Measurements from ENCODE around the gene THEM5. TPM values are rescaled to one million over a fixed set of nuclear protein-coding genes. Genes with fewer than 3 reads are reported as not detected.
"Not testable (repeated sequence)": the region's sequence is repeated elsewhere in the genome, so short reads cannot be mapped to it uniquely, and the experiment has no call there.

Gene THEM5
- total RNA-seq (2013; cell fraction: nucleolus; rRNA removed) = not detected in 2 replicates
- total RNA-seq (2014; rRNA removed) = not detected in 2 replicates
- total RNA-seq (2014; rRNA removed; fragmentation: Illumina TruSeq; extraction: Trizol) = not detected in 2 replicates
- not detected in 2 replicates for total RNA-seq (2021)
- not detected for polyA plus RNA-seq (2011; ENCODE audit: low read depth)
- not detected in 2 replicates for polyA plus RNA-seq (2011; rRNA removed)
- not detected in 2 replicates for polyA plus RNA-seq (2011; cell fraction: cytosol; rRNA removed)
- polyA plus RNA-seq (2011; cell fraction: nucleus; rRNA removed) = not detected in 2 replicates
- not detected in 2 replicates for polyA plus RNA-seq (2012)
- not detected in 2 replicates for polyA plus RNA-seq (2014; fragmentation: Illumina TruSeq; extraction: Trizol)
- not detected for polyA plus RNA-seq (2014; fragmentation: Nextera tagmentation; extraction: Ambion mirVana)
- not detected in 2 replicates for polyA plus RNA-seq (2014; rRNA removed)
- under 1 TPM in 1 of 2 experiments, not detected in 1; 0.16 TPM for polyA plus RNA-seq (2016; fragmentation: Nextera tagmentation; extraction: Ambion mirVana)
- polyA minus RNA-seq (2011; rRNA and poly(A)+ RNA removed) = not detected in 2 replicates
- not detected in 2 replicates for polyA minus RNA-seq (2011; cell fraction: cytosol; rRNA and poly(A)+ RNA removed)
- polyA minus RNA-seq (2011; cell fraction: nucleus; rRNA and poly(A)+ RNA removed) = not detected in 2 replicates
- not detected for Bru-seq, nascent RNA
- BruChase-seq, experiment 1, labeled RNA remaining after a 6-hour chase = not detected
- percentile 10 among the genes with signal in this experiment for BruChase-seq, experiment 2, labeled RNA remaining after a 2-hour chase
- long read RNA-seq, experiment 1 = 0 reads
- long read RNA-seq, experiment 2 = 0 reads

- FAIRE-seq = no peak
- H3K4me2 ChIP-seq (ENCODE audit: control insufficient read depth, insufficient read depth) = no peak within 1 kb of the TSS
- in situ Hi-C loops (cut with MboI) = no loop called here
- H3K27ac ChIP-seq (ENCODE audit: control insufficient read depth, insufficient read depth) = no peak within 1 kb of the TSS
- H3K27me3 ChIP-seq (replicated peaks in 1 of 2; ENCODE audit: control insufficient read depth in 2 of 2, insufficient read depth in 2 of 2, low read length in 1 of 2) = peaks cover 0 to 3% of the 10 kb centered on the region in 2 experiments; a peak in 1 of 4 replicates
- H3K79me2 ChIP-seq (ENCODE audit: control insufficient read depth, insufficient read depth, low read length) = no peaks in the 10 kb centered on the region
- POLR2A ChIA-PET = no interaction called here
- H3K4me1 ChIP-seq (ENCODE audit: control insufficient read depth, insufficient read depth, low read length) = no peaks in the 10 kb centered on the region
- H4K20me1 ChIP-seq (ENCODE audit: control insufficient read depth, insufficient read depth) = no peaks in the 10 kb centered on the region
- no peak within 1 kb of the TSS for H3K9ac ChIP-seq (ENCODE audit: control insufficient read depth, insufficient read depth, low read length)
- peak; percentile 36; the same call in 1 of the 3 replicates for ATAC-seq
- TF ChIP-seq ZNF207 (IDR thresholded peaks at IDR 0.05; ENCODE audit: borderline replicate concordance) = no peak
- peak; percentile 26; the same call in 1 of the 2 replicates for TF ChIP-seq RAD21 (IDR thresholded peaks at IDR 0.05; ENCODE audit: insufficient read depth, low read depth, low read length)
- RAD21 ChIA-PET (ENCODE audit: unreplicated experiment) = no interaction called here
- DNase-seq (ENCODE audit: low read depth, low spot score) = no peak
- intact Hi-C loops (cut with micrococcal nuclease; ENCODE audit: unreplicated experiment) = loop anchor here (2.0 kb wide), 1 partner anchor 29 kb away; no protein-coding TSS in a partner anchor
- H2AFZ ChIP-seq (ENCODE audit: control insufficient read depth, low read depth, low read length) = no peak within 1 kb of the TSS
- CTCF ChIA-PET = interaction anchor here (0.8 to 1.6 kb wide), 3 partner anchors 13 to 28 kb away, joined by 3 read pairs; no protein-coding TSS in a partner anchor
- H3K36me3 ChIP-seq (ENCODE audit: control insufficient read depth in 2 of 2, insufficient read depth in 2 of 2, low read length in 1 of 2) = no peaks in the 10 kb centered on the region
- H3K9me3 ChIP-seq (replicated peaks; ENCODE audit: control insufficient read depth, insufficient read depth, low read length) = no peaks in the 10 kb centered on the region
- no TSS peak for BruUV-seq (replicated peaks)
- SMC1A ChIA-PET (ENCODE audit: uncharacterized antibody, unreplicated experiment) = interaction anchor here (0.5 to 1.4 kb wide), 3 partner anchors 9 to 584 kb away, joined by 3 read pairs; partner anchors contain the start of gene C2CD4D
- no peak within 1 kb of the TSS for H3K4me3 ChIP-seq
- WGBS (ENCODE audit: insufficient coverage, insufficient replicate concordance, low lambda C conversion rate, missing lambda C conversion rate) = 25% methylated on average over 5 of the region's 5 CpGs
These were observed at the start of gene THEM5 for GRCh38 chr1:151853411-151853943. Gene THEM5, minus strand, starts transcription at chr1:151853712. Its CDS starts 147 bp downstream, at chr1:151853565.

DNA sequence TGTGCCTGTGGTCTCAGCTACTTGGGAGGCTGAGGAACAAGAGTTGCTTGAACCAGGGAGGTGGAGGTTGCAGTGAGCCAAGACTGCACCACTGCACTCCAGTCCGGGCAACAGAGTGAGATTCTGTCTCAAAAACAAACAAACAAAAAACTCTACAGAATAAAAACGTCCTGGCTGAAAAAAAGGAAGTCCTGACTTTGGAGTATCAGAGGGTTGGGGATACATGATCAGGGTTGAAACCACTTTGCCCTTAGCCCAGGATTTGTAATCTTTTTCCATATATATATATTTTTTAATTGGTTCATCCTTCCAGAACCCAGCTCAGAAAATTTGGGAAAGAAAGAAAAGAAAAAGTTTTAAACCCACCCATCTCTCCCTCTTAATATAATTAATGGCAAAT, 49.3 kb upstream of the THEM5 start:
- Histone ChIP-seq H3K79me2 (ENCODE audit: control insufficient read depth, insufficient read depth, low read length) (peaks cover under 1% of the 10 kb centered on the region; the same call in 1 of the 2 replicates), H3K9me3 (replicated peaks; ENCODE audit: control insufficient read depth, insufficient read depth, low read length) (peaks cover 9% of the 10 kb centered on the region), H3K9ac (ENCODE audit: control insufficient read depth, insufficient read depth, low read length) (no peak overlapping the region), H3K27ac (ENCODE audit: control insufficient read depth, insufficient read depth) (no peak overlapping the region), H3K4me3 (no peak overlapping the region), H3K27me3 (replicated peaks in 1 of 2; ENCODE audit: control insufficient read depth in 2 of 2, insufficient read depth in 2 of 2, low read length in 1 of 2) (no peaks in the 10 kb centered on the region), H3K36me3 (ENCODE audit: control insufficient read depth in 2 of 2, insufficient read depth in 2 of 2, low read length in 1 of 2) (no peaks in the 10 kb centered on the region), H4K20me1 (ENCODE audit: control insufficient read depth, insufficient read depth) (no peaks in the 10 kb centered on the region), H3K4me1 (ENCODE audit: control insufficient read depth, insufficient read depth, low read length) (no peaks in the 10 kb centered on the region), H3K4me2 (ENCODE audit: control insufficient read depth, insufficient read depth) (no peak overlapping the region), H2AFZ (ENCODE audit: control insufficient read depth, low read depth, low read length) (no peak overlapping the region)
- WGBS (ENCODE audit: insufficient coverage, insufficient replicate concordance, low lambda C conversion rate, missing lambda C conversion rate) = 46% methylated on average over 2 of the region's 2 CpGs
- ChIA-PET RAD21 (ENCODE audit: unreplicated experiment) (no interaction called here), SMC1A (ENCODE audit: uncharacterized antibody, unreplicated experiment) (no interaction called here), CTCF (interaction anchor here (1.2 kb wide), 1 partner anchor 15 kb away, joined by 3 read pairs; no protein-coding TSS in a partner anchor), POLR2A (no interaction called here)
- BruUV-seq (replicated peaks) = no TSS peak
- FAIRE-seq (no peak), DNase-seq (ENCODE audit: low read depth, low spot score) (no peak), ATAC-seq (no peak)
- in situ Hi-C loops (cut with MboI) (no loop called here), intact Hi-C loops (cut with micrococcal nuclease; ENCODE audit: unreplicated experiment) (no loop called here)
- no peak for TF ChIP-seq SRF (IDR thresholded peaks at IDR 0.05; ENCODE audit: low read depth in 2 of 2, low read length in 2 of 2)

DNA sequence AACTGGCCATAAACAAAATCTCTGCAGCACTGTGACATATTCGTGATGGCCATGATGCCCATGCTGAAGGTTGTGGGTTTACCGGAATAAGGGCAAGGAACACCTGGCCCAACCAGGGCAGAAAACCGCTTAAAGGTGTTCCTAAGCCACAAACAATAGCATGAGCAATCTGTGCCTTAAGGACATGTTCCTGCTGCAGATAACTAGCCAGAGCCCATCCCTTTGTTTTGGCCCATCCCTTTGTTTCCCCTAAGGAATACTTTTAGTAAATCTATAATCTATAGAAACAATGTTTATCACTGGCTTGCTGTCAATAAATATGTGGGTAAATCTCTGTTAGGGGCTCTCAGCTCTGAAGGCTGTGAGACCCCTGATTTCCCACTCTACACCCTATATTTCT, 47.3 kb upstream of the THEM5 start:
- H3K4me2 ChIP-seq (ENCODE audit: control insufficient read depth, insufficient read depth); H3K27me3 ChIP-seq (replicated peaks in 1 of 2; ENCODE audit: control insufficient read depth in 2 of 2, insufficient read depth in 2 of 2, low read length in 1 of 2); DNase-seq (ENCODE audit: low read depth, low spot score); CTCF ChIA-PET; FAIRE-seq; RAD21 ChIA-PET (ENCODE audit: unreplicated experiment); BruUV-seq (replicated peaks); H3K9me3 ChIP-seq (replicated peaks; ENCODE audit: control insufficient read depth, insufficient read depth, low read length); intact Hi-C loops (cut with micrococcal nuclease; ENCODE audit: unreplicated experiment); ATAC-seq; H3K27ac ChIP-seq (ENCODE audit: control insufficient read depth, insufficient read depth); H3K4me1 ChIP-seq (ENCODE audit: control insufficient read depth, insufficient read depth, low read length); SMC1A ChIA-PET (ENCODE audit: uncharacterized antibody, unreplicated experiment); H2AFZ ChIP-seq (ENCODE audit: control insufficient read depth, low read depth, low read length); H4K20me1 ChIP-seq (ENCODE audit: control insufficient read depth, insufficient read depth); H3K36me3 ChIP-seq (ENCODE audit: control insufficient read depth in 2 of 2, insufficient read depth in 2 of 2, low read length in 1 of 2); H3K9ac ChIP-seq (ENCODE audit: control insufficient read depth, insufficient read depth, low read length); in situ Hi-C loops (cut with MboI); H3K79me2 ChIP-seq (ENCODE audit: control insufficient read depth, insufficient read depth, low read length); H3K4me3 ChIP-seq: not testable (repeated sequence)
- 76% methylated on average over 3 of the region's 3 CpGs for WGBS (ENCODE audit: insufficient coverage, insufficient replicate concordance, low lambda C conversion rate, missing lambda C conversion rate)
- POLR2A ChIA-PET = interaction anchor here (0.6 kb wide), 1 partner anchor 436 kb away, joined by 5 read pairs; no protein-coding TSS in a partner anchor

Data from GM12878 (cell line).